ENCODE results near the gene GMFB.
"Not testable (repeated sequence)": the region's sequence is repeated elsewhere in the genome, so short reads cannot be mapped to it uniquely, and the experiment has no call there.

The GMFB gene

GRCh38 chr14:54465654-54466053, 23.1 kb downstream of the GMFB start:
- no peak for DNase-seq (ENCODE audit: low read depth, low spot score)
- H3K27ac ChIP-seq (ENCODE audit: low read length), result no peak overlapping the region
- no peaks in the 10 kb centered on the region for H3K27me3 ChIP-seq (ENCODE audit: control insufficient read depth, insufficient read depth, low read length)
- H3K4me3 ChIP-seq (ENCODE audit: low read length), result no peak overlapping the region
- H3K36me3 ChIP-seq (ENCODE audit: control insufficient read depth, insufficient read depth, low read length), result no peaks in the 10 kb centered on the region
- no peaks in the 10 kb centered on the region for H3K4me1 ChIP-seq (ENCODE audit: control insufficient read depth, insufficient read depth, low read length)
- no CpG with 5 or more reads among the region's 4 CpGs for WGBS (ENCODE audit: insufficient coverage, insufficient read length)
- no peaks in the 10 kb centered on the region for H3K9me3 ChIP-seq (ENCODE audit: control insufficient read depth, insufficient read depth, low read length)

GRCh38 chr14:54462048-54462447, 26.7 kb downstream of the GMFB start:
- Histone ChIP-seq H3K27ac (ENCODE audit: low read length) (no peak overlapping the region), H3K4me3 (ENCODE audit: low read length) (no peak overlapping the region), H3K36me3 (ENCODE audit: control insufficient read depth, insufficient read depth, low read length) (no peaks in the 10 kb centered on the region), H3K4me1 (ENCODE audit: control insufficient read depth, insufficient read depth, low read length) (no peaks in the 10 kb centered on the region), H3K27me3 (ENCODE audit: control insufficient read depth, insufficient read depth, low read length) (no peaks in the 10 kb centered on the region), H3K9me3 (ENCODE audit: control insufficient read depth, insufficient read depth, low read length) (0 out of 2 replicates have a peak, but pooled peaks cover 2% of the 10 kb centered on the region)
- DNase-seq (ENCODE audit: low read depth, low spot score), result no peak
- no CpG with 5 or more reads among the region's 5 CpGs for WGBS (ENCODE audit: insufficient coverage, insufficient read length)

- WGBS (ENCODE audit: insufficient coverage, insufficient read length), result no CpG with 5 or more reads among the region's 3 CpGs
- DNase-seq (ENCODE audit: low read depth, low spot score), result no peak
Observed at GRCh38 chr14:54459106-54459505, 29.7 kb downstream of the GMFB start.

GRCh38 chr14:54458536-54458935, 30.2 kb downstream of the GMFB start:
- H3K36me3 ChIP-seq (ENCODE audit: control insufficient read depth, insufficient read depth, low read length); H3K4me1 ChIP-seq (ENCODE audit: control insufficient read depth, insufficient read depth, low read length); H3K27me3 ChIP-seq (ENCODE audit: control insufficient read depth, insufficient read depth, low read length); H3K9me3 ChIP-seq (ENCODE audit: control insufficient read depth, insufficient read depth, low read length); H3K4me3 ChIP-seq (ENCODE audit: low read length); DNase-seq (ENCODE audit: low read depth, low spot score); H3K27ac ChIP-seq (ENCODE audit: low read length): not testable (repeated sequence)

More at GRCh38 chr14:54459106-54459505, 29.7 kb downstream of the GMFB start:
- Histone ChIP-seq H3K36me3 (ENCODE audit: control insufficient read depth, insufficient read depth, low read length) (no peaks in the 10 kb centered on the region), H3K9me3 (ENCODE audit: control insufficient read depth, insufficient read depth, low read length) (0 out of 2 replicates have a peak, but pooled peaks cover 2% of the 10 kb centered on the region), H3K27ac (ENCODE audit: low read length) (no peak overlapping the region), H3K4me1 (ENCODE audit: control insufficient read depth, insufficient read depth, low read length) (no peaks in the 10 kb centered on the region), H3K27me3 (ENCODE audit: control insufficient read depth, insufficient read depth, low read length) (no peaks in the 10 kb centered on the region), H3K4me3 (ENCODE audit: low read length) (no peak overlapping the region)

GRCh38 chr14:54457609-54457996, 31.2 kb downstream of the GMFB start:
- DNase-seq (ENCODE audit: low read depth, low spot score), result no peak
- Histone ChIP-seq H3K4me1 (ENCODE audit: control insufficient read depth, insufficient read depth, low read length) (no peaks in the 10 kb centered on the region), H3K36me3 (ENCODE audit: control insufficient read depth, insufficient read depth, low read length) (no peaks in the 10 kb centered on the region), H3K27ac (ENCODE audit: low read length) (no peak overlapping the region), H3K9me3 (ENCODE audit: control insufficient read depth, insufficient read depth, low read length) (0 out of 2 replicates have a peak, but pooled peaks cover 2% of the 10 kb centered on the region), H3K4me3 (ENCODE audit: low read length) (no peak overlapping the region), H3K27me3 (ENCODE audit: control insufficient read depth, insufficient read depth, low read length) (no peaks in the 10 kb centered on the region)
- WGBS (ENCODE audit: insufficient coverage, insufficient read length), result no CpG with 5 or more reads among the region's 3 CpGs

GRCh38 chr14:54456820-54457608, 31.8 kb downstream of the GMFB start:
- DNase-seq (ENCODE audit: low read depth, low spot score), result not testable (repeated sequence)
- WGBS (ENCODE audit: insufficient coverage, insufficient read length), result no CpG with 5 or more reads among the region's 1 CpG

GRCh38 chr14:54455363-54455762, 33.4 kb downstream of the GMFB start:
- no peaks in the 10 kb centered on the region for H3K4me1 ChIP-seq (ENCODE audit: control insufficient read depth, insufficient read depth, low read length)
- no peaks in the 10 kb centered on the region for H3K36me3 ChIP-seq (ENCODE audit: control insufficient read depth, insufficient read depth, low read length)
- H3K4me3 ChIP-seq (ENCODE audit: low read length), result no peak overlapping the region
- no peaks in the 10 kb centered on the region for H3K27me3 ChIP-seq (ENCODE audit: control insufficient read depth, insufficient read depth, low read length)
- no peak overlapping the region for H3K27ac ChIP-seq (ENCODE audit: low read length)
- DNase-seq (ENCODE audit: low read depth, low spot score), result no peak
- WGBS (ENCODE audit: insufficient coverage, insufficient read length), result no CpG with 5 or more reads among the region's 1 CpG
- 0 out of 2 replicates have a peak, but pooled peaks cover 2% of the 10 kb centered on the region for H3K9me3 ChIP-seq (ENCODE audit: control insufficient read depth, insufficient read depth, low read length)

More at GRCh38 chr14:54456820-54457608, 31.8 kb downstream of the GMFB start:
- H3K27me3 ChIP-seq (ENCODE audit: control insufficient read depth, insufficient read depth, low read length); H3K36me3 ChIP-seq (ENCODE audit: control insufficient read depth, insufficient read depth, low read length); H3K4me3 ChIP-seq (ENCODE audit: low read length); H3K4me1 ChIP-seq (ENCODE audit: control insufficient read depth, insufficient read depth, low read length); H3K27ac ChIP-seq (ENCODE audit: low read length); H3K9me3 ChIP-seq (ENCODE audit: control insufficient read depth, insufficient read depth, low read length): not testable (repeated sequence)

GRCh38 chr14:54453990-54454389, 34.8 kb downstream of the GMFB start:
- H3K9me3 ChIP-seq (ENCODE audit: control insufficient read depth, insufficient read depth, low read length); H3K4me3 ChIP-seq (ENCODE audit: low read length); H3K4me1 ChIP-seq (ENCODE audit: control insufficient read depth, insufficient read depth, low read length); H3K27ac ChIP-seq (ENCODE audit: low read length); H3K27me3 ChIP-seq (ENCODE audit: control insufficient read depth, insufficient read depth, low read length); H3K36me3 ChIP-seq (ENCODE audit: control insufficient read depth, insufficient read depth, low read length); DNase-seq (ENCODE audit: low read depth, low spot score): not testable (repeated sequence)
- whole genome bisulfite sequencing (ENCODE audit: insufficient coverage, insufficient read length), result no CpG with 5 or more reads among the region's 5 CpGs

- H3K4me1 ChIP-seq (ENCODE audit: control insufficient read depth, insufficient read depth, low read length), result no peaks in the 10 kb centered on the region
- no peak for DNase-seq (ENCODE audit: low read depth, low spot score)
- no peaks in the 10 kb centered on the region for H3K9me3 ChIP-seq (ENCODE audit: control insufficient read depth, insufficient read depth, low read length)
- WGBS (ENCODE audit: insufficient coverage, insufficient read length), result no CpG with 5 or more reads among the region's 3 CpGs
- H3K27ac ChIP-seq (ENCODE audit: low read length), result no peak overlapping the region
- H3K27me3 ChIP-seq (ENCODE audit: control insufficient read depth, insufficient read depth, low read length), result no peaks in the 10 kb centered on the region
- no peak overlapping the region for H3K4me3 ChIP-seq (ENCODE audit: low read length)
- no peaks in the 10 kb centered on the region for H3K36me3 ChIP-seq (ENCODE audit: control insufficient read depth, insufficient read depth, low read length)
Observed at GRCh38 chr14:54453252-54453651, 35.5 kb downstream of the GMFB start.

- DNase-seq (ENCODE audit: low read depth, low spot score), result no peak
- WGBS (ENCODE audit: insufficient coverage, insufficient read length), result no CpG with 5 or more reads among the region's 3 CpGs
- Histone ChIP-seq H3K9me3 (ENCODE audit: control insufficient read depth, insufficient read depth, low read length) (no peaks in the 10 kb centered on the region), H3K27ac (ENCODE audit: low read length) (no peak overlapping the region), H3K4me3 (ENCODE audit: low read length) (no peak overlapping the region), H3K4me1 (ENCODE audit: control insufficient read depth, insufficient read depth, low read length) (no peaks in the 10 kb centered on the region), H3K27me3 (ENCODE audit: control insufficient read depth, insufficient read depth, low read length) (no peaks in the 10 kb centered on the region), H3K36me3 (ENCODE audit: control insufficient read depth, insufficient read depth, low read length) (no peaks in the 10 kb centered on the region)
Observed at GRCh38 chr14:54451961-54452360, 36.8 kb downstream of the GMFB start.

GRCh38 chr14:54451121-54451601, 37.6 kb downstream of the GMFB start:
- H3K36me3 ChIP-seq (ENCODE audit: control insufficient read depth, insufficient read depth, low read length), result no peaks in the 10 kb centered on the region
- no peaks in the 10 kb centered on the region for H3K9me3 ChIP-seq (ENCODE audit: control insufficient read depth, insufficient read depth, low read length)
- no peaks in the 10 kb centered on the region for H3K4me1 ChIP-seq (ENCODE audit: control insufficient read depth, insufficient read depth, low read length)
- no peak overlapping the region for H3K27ac ChIP-seq (ENCODE audit: low read length)
- no peaks in the 10 kb centered on the region for H3K27me3 ChIP-seq (ENCODE audit: control insufficient read depth, insufficient read depth, low read length)
- no peak for DNase-seq (ENCODE audit: low read depth, low spot score)
- no CpG with 5 or more reads among the region's 7 CpGs for WGBS (ENCODE audit: insufficient coverage, insufficient read length)
- no peak overlapping the region for H3K4me3 ChIP-seq (ENCODE audit: low read length)
